Ascending aorta (tissue), 2 donors: ENCODE results near the gene GPR176. TPM values are rescaled to one million over a fixed set of nuclear protein-coding genes. Genes with fewer than 3 reads are reported as not detected.

Source experiments
- DNase-seq, 2 donors: peaks; one replicate each; pipeline ENCODE4 v3.0.0-alpha.2; 2019; ENCODE audit warnings: low spot score in 2 of 2
- H3K27ac ChIP-seq, 2 donors: fragments of 200-600 bp; sonication (generic); one replicate each; pipeline ENCODE4 v1.5.1; 2016 to 2017; ENCODE audit warnings: mild to moderate bottlenecking in 1 of 2
- H3K27me3 ChIP-seq: fragments of 200-600 bp; sonication (generic); one replicate; pipeline ENCODE4 v1.5.1; 2017
- H3K36me3 ChIP-seq, 2 donors: fragments of 200-600 bp; sonication (generic); one replicate each; pipeline ENCODE4 v1.5.1; 2016
- H3K4me1 ChIP-seq, 2 donors: fragments of 200-600 bp; sonication (generic); one replicate each; pipeline ENCODE4 v1.5.1; 2016 to 2017; ENCODE audit warnings: mild to moderate bottlenecking in 1 of 2
- H3K4me3 ChIP-seq, 2 donors: fragments of 200-600 bp; sonication (generic); one replicate each; pipeline ENCODE4 v1.5.1; 2016 to 2017; ENCODE audit warnings: mild to moderate bottlenecking in 1 of 2
- H3K9me3 ChIP-seq, 2 donors: fragments of 200-600 bp; sonication (generic); one replicate each; pipeline ENCODE4 v1.5.1; 2016
- CTCF ChIP-seq, 3 experiments: fragments of 200-600 bp in 2 of 3; fragments of 450-650 bp in 1 of 3; sonication (generic) in 2 of 3; IDR thresholded peaks; one replicate each; pipeline ENCODE4 v1.5.1; 2016 to 2019; ENCODE audit warnings: antibody characterized with exemption in 3 of 3, mild to moderate bottlenecking in 1 of 3, moderate library complexity in 1 of 3
- intact Hi-C: fragments of 100-400 bp; cut with DNase I; formaldehyde crosslinking; loops from one replicate; pipeline ENCODE4 v1.15.1; 2023
- total RNA-seq: library from RNA; depleted of rRNA; stranded (reverse); fragments of >200 nt; gene quantifications from one replicate; pipeline ENCODE4 v1.1.0, GENCODE V29; 2016

The GPR176 gene
- total RNA-seq, 1 donor from 2014 or later: 99.1 TPM

- no peak for DNase-seq
- Histone ChIP-seq H3K9me3 (no peaks in the 10 kb centered on the region), H3K36me3 (no peaks in the 10 kb centered on the region), H3K27ac (peak overlapping the region; percentile 92 to 94), H3K27me3 (no peaks in the 10 kb centered on the region), H3K4me3 (peak overlapping the region; percentile 80 to 88), H3K4me1 (no peaks in the 10 kb centered on the region)
- no peak for TF ChIP-seq CTCF (IDR thresholded peaks at IDR 0.05)
- intact Hi-C loops: no loop called here
Observed at GRCh38 chr15:39918688-39919385, 1.2 kb downstream of the GPR176 start.

DNA sequence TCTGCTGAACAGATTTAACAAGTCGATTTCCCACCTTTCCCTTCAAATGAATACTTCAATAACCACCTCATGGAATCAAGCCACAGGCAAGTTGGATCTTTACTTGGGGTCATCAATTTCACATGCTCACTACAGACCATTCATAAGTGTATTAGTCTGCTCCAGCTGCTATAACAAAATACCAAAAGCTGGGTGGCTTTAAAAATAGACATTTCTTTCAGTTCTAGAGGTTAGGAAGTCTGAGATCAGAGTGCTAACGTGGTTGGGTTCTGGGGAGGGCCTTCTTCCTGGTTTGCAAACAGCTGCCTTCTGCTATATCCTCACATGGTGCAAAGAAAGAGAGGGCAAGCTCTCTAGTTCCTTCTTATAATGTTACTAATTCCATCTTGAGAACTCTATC is 5.1 kb downstream of the GPR176 start:
- intact Hi-C loops: no loop called here
- no peak for TF ChIP-seq CTCF (IDR thresholded peaks at IDR 0.05)

GRCh38 chr15:39909007-39909406 is 11.1 kb downstream of the GPR176 start:
- Histone ChIP-seq H3K27ac (peak overlapping the region in 1 of 2 donors; percentile 11), H3K9me3 (no peaks in the 10 kb centered on the region), H3K36me3 (no peaks in the 10 kb centered on the region), H3K4me1 (peaks cover 0 to 4% of the 10 kb centered on the region in 2 donors), H3K27me3 (no peaks in the 10 kb centered on the region), H3K4me3 (no peak overlapping the region)
- no peak for TF ChIP-seq CTCF (IDR thresholded peaks at IDR 0.05)
- intact Hi-C loops: no loop called here
- DNase-seq: no peak

More for the DNA sequence above, 5.1 kb downstream of the GPR176 start:
- no peaks in the 10 kb centered on the region for H3K36me3 ChIP-seq
- H3K4me1 ChIP-seq: no peaks in the 10 kb centered on the region
- DNase-seq: no peak
- H3K9me3 ChIP-seq: no peaks in the 10 kb centered on the region
- H3K27me3 ChIP-seq: no peaks in the 10 kb centered on the region
- no peak overlapping the region for H3K4me3 ChIP-seq
- H3K27ac ChIP-seq: no peak overlapping the region

GRCh38 chr15:39908186-39908585 is 11.9 kb downstream of the GPR176 start:
- TF ChIP-seq CTCF (IDR thresholded peaks at IDR 0.05): no peak
- no peaks in the 10 kb centered on the region for H3K27me3 ChIP-seq
- no peaks in the 10 kb centered on the region for H3K9me3 ChIP-seq
- H3K4me3 ChIP-seq: no peak overlapping the region
- H3K4me1 ChIP-seq: peaks cover 0 to 4% of the 10 kb centered on the region in 2 donors
- intact Hi-C loops: no loop called here
- no peaks in the 10 kb centered on the region for H3K36me3 ChIP-seq
- no peak for DNase-seq
- no peak overlapping the region for H3K27ac ChIP-seq

DNA sequence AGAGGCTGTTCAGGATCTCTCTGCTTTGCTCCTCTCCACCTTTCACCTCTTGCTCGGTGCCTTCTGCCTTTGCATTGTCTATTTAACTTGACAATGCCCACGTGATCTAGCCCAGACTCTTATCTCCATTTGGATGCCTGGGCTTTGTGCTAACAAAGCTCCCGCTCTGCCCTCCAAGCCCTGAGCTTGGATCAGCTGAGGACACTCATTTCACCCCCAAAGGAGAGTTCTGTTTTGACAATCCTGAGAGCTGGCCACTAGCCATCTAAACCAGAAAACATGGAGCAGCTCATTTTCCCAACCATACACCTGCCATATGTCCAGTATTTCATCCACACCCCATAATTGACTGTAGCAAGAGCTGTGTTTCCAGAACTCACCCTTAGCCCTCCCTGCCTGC is 12.8 kb downstream of the GPR176 start:
- intact Hi-C loops: no loop called here
- H3K4me3 ChIP-seq: no peak overlapping the region
- no peaks in the 10 kb centered on the region for H3K9me3 ChIP-seq
- no peaks in the 10 kb centered on the region for H3K27me3 ChIP-seq
- H3K4me1 ChIP-seq: peaks cover 0 to 4% of the 10 kb centered on the region in 2 donors
- no peak overlapping the region for H3K27ac ChIP-seq
- TF ChIP-seq CTCF (IDR thresholded peaks at IDR 0.05): no peak
- no peaks in the 10 kb centered on the region for H3K36me3 ChIP-seq
- no peak for DNase-seq
